ENCODE results near the gene USP9X.

DNA sequence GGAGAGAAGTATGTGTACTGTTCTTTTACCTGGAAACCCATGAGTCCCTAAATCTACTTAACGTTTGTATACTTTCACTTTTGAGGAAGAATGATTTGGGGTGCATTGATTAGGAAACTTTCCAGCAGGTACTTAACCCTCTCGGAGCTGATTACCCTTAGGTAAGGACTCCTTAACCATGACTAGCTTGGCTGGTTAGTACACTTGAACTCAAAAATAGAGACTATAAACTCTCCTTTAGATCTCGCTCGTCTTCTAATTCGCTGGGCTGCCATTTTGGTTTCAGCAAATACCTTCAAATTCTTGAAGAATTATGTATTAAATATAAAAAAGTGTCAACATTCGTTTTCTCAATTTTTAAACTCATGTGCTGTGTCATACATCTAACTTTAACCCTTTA, 2.0 kb downstream of the USP9X start:
- TF ChIP-seq, protein P1, sequence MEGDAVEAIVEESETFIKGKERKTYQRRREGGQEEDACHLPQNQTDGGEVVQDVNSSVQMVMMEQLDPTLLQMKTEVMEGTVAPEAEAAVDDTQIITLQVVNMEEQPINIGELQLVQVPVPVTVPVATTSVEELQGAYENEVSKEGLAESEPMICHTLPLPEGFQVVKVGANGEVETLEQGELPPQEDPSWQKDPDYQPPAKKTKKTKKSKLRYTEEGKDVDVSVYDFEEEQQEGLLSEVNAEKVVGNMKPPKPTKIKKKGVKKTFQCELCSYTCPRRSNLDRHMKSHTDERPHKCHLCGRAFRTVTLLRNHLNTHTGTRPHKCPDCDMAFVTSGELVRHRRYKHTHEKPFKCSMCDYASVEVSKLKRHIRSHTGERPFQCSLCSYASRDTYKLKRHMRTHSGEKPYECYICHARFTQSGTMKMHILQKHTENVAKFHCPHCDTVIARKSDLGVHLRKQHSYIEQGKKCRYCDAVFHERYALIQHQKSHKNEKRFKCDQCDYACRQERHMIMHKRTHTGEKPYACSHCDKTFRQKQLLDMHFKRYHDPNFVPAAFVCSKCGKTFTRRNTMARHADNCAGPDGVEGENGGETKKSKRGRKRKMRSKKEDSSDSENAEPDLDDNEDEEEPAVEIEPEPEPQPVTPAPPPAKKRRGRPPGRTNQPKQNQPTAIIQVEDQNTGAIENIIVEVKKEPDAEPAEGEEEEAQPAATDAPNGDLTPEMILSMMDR (conservative IDR thresholded peaks at IDR 0.05; ENCODE audit: low read depth in 2 of 2) = no peak
- TF ChIP-seq POLR2AphosphoS5 (IDR thresholded peaks at IDR 0.05; ENCODE audit: low read depth) (no peak), EZH2phosphoT487 (IDR thresholded peaks at IDR 0.05; ENCODE audit: unreplicated experiment) (no peak), CREB1 (CRISPR knock-in tag; IDR thresholded peaks at IDR 0.05; ENCODE audit: low read depth) (no peak), EZH2 (IDR thresholded peaks at IDR 0.05; ENCODE audit: low read depth, unreplicated experiment) (no peak), JUNB (IDR thresholded peaks at IDR 0.05; ENCODE audit: unreplicated experiment) (no peak), NANOG (IDR thresholded peaks at IDR 0.05; ENCODE audit: borderline replicate concordance) (no peak), ZNF331 (CRISPR knock-in tag; IDR thresholded peaks at IDR 0.05; ENCODE audit: low read depth) (no peak), STAT1 (IDR thresholded peaks at IDR 0.05; ENCODE audit: unreplicated experiment) (no peak), ZNF114 (CRISPR knock-in tag; IDR thresholded peaks at IDR 0.05) (no peak)
- TF ChIP-seq, protein P2, sequence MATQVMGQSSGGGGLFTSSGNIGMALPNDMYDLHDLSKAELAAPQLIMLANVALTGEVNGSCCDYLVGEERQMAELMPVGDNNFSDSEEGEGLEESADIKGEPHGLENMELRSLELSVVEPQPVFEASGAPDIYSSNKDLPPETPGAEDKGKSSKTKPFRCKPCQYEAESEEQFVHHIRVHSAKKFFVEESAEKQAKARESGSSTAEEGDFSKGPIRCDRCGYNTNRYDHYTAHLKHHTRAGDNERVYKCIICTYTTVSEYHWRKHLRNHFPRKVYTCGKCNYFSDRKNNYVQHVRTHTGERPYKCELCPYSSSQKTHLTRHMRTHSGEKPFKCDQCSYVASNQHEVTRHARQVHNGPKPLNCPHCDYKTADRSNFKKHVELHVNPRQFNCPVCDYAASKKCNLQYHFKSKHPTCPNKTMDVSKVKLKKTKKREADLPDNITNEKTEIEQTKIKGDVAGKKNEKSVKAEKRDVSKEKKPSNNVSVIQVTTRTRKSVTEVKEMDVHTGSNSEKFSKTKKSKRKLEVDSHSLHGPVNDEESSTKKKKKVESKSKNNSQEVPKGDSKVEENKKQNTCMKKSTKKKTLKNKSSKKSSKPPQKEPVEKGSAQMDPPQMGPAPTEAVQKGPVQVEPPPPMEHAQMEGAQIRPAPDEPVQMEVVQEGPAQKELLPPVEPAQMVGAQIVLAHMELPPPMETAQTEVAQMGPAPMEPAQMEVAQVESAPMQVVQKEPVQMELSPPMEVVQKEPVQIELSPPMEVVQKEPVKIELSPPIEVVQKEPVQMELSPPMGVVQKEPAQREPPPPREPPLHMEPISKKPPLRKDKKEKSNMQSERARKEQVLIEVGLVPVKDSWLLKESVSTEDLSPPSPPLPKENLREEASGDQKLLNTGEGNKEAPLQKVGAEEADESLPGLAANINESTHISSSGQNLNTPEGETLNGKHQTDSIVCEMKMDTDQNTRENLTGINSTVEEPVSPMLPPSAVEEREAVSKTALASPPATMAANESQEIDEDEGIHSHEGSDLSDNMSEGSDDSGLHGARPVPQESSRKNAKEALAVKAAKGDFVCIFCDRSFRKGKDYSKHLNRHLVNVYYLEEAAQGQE (IDR thresholded peaks at IDR 0.05; ENCODE audit: unreplicated experiment) = no peak
- TF ChIP-seq, protein P3, sequence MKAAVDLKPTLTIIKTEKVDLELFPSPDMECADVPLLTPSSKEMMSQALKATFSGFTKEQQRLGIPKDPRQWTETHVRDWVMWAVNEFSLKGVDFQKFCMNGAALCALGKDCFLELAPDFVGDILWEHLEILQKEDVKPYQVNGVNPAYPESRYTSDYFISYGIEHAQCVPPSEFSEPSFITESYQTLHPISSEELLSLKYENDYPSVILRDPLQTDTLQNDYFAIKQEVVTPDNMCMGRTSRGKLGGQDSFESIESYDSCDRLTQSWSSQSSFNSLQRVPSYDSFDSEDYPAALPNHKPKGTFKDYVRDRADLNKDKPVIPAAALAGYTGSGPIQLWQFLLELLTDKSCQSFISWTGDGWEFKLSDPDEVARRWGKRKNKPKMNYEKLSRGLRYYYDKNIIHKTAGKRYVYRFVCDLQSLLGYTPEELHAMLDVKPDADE (IDR thresholded peaks at IDR 0.05) = no peak
